Tibial nerve (tissue), 3 donors: ENCODE results near the gene OSCP1.

Source experiments
- CTCF ChIP-seq, 5 experiments: fragments of 200-600 bp in 3 of 5; fragments of 450-650 bp in 2 of 5; sonication (generic) in 3 of 5; IDR thresholded peaks; one replicate each; pipeline ENCODE4 v1.5.1; 2016 to 2019; ENCODE audit warnings: antibody characterized with exemption in 5 of 5, mild to moderate bottlenecking in 3 of 5, moderate library complexity in 2 of 5
- POLR2A ChIP-seq, 2 donors: fragments of 450-650 bp; IDR thresholded peaks; one replicate each; pipeline ENCODE4 v1.6.1; 2017; ENCODE audit warnings: antibody characterized with exemption in 2 of 2, mild to moderate bottlenecking in 2 of 2, moderate library complexity in 2 of 2

- TF ChIP-seq CTCF (IDR thresholded peaks at IDR 0.05): no peak
- no peak for TF ChIP-seq POLR2A (IDR thresholded peaks at IDR 0.05)
These were observed 17.6 kb downstream of the OSCP1 start for GRCh38 chr1:36432616-36433015.
